ENCODE measurements around the gene CHMP1B. TPM values are rescaled to one million over a fixed set of nuclear protein-coding genes. Genes with fewer than 3 reads are reported as not detected.

CHMP1B gene
- total and polyA plus RNA-seq, 9 of the 15 experiments (the other 6 are each of a cell fraction or from before 2014, with no cell fraction given) = 12.3 to 29.9 (median 19.0) TPM

GRCh38 chr18:11839556-11839955 lies 11.7 kb upstream of the CHMP1B start:
- H3K36me3 ChIP-seq (ENCODE audit: control insufficient read depth, insufficient read depth, low read length) = no peaks in the 10 kb centered on the region
- ATAC-seq = no peak
- DNase-seq (ENCODE audit: extremely low read depth in 1 of 4, low spot score in 3 of 4) = no peak
- 40% methylated on average over 6 of the region's 6 CpGs for WGBS (ENCODE audit: insufficient coverage, low coverage, missing lambda C conversion rate)
- no peak for FAIRE-seq
- H3K9me3 ChIP-seq (replicated peaks; ENCODE audit: control insufficient read depth, insufficient read depth, low read depth, low read length) = no peaks in the 10 kb centered on the region
- H4K20me1 ChIP-seq (replicated peaks; ENCODE audit: control insufficient read depth, insufficient read depth, low read length) = no peaks in the 10 kb centered on the region
- H3K9ac ChIP-seq (ENCODE audit: insufficient read depth in 1 of 2, low read depth in 2 of 2, low read length in 2 of 2) = no peak overlapping the region
- BruUV-seq (replicated peaks) = no TSS peak
- intact Hi-C loops (cut with micrococcal nuclease) (no loop called here), in situ Hi-C loops (cut with MboI) (no loop called here)
- no peak overlapping the region for H3K4me3 ChIP-seq
- POLR2A ChIA-PET = interaction anchor here (0.6 to 1.1 kb wide), 4 partner anchors 8 to 156 kb away, joined by 3 to 4 read pairs (median 3); no protein-coding TSS in a partner anchor
- H3K27me3 ChIP-seq (ENCODE audit: control insufficient read depth in 2 of 2, insufficient read depth in 2 of 2, low read length in 2 of 2) = no peaks in the 10 kb centered on the region
- CTCF ChIA-PET (ENCODE audit: low intra/inter-chr PET ratio) = no interaction called here
- H2AFZ ChIP-seq (ENCODE audit: low read depth, low read length) = no peak overlapping the region
- no peaks in the 10 kb centered on the region for H3K9me1 ChIP-seq (ENCODE audit: control insufficient read depth, insufficient read depth, low read length)
- no peak overlapping the region for H3K4me2 ChIP-seq (ENCODE audit: insufficient read depth, low read length)
- H3K4me1 ChIP-seq (replicated peaks in 1 of 2; ENCODE audit: control insufficient read depth in 2 of 2, insufficient read depth in 2 of 2, low read length in 2 of 2) = peaks cover 0 to 3% of the 10 kb centered on the region in 2 experiments; a peak in 1 of 5 replicates
- no peak overlapping the region for H3K27ac ChIP-seq (ENCODE audit: extremely low read depth, low read depth, low read length)
- H3K79me2 ChIP-seq (ENCODE audit: control insufficient read depth, insufficient read depth, low read length) = no peaks in the 10 kb centered on the region
- TF ChIP-seq ELF2 (CRISPR knock-in tag; IDR thresholded peaks at IDR 0.05) (no peak), RNF219 (CRISPR knock-in tag; IDR thresholded peaks at IDR 0.05) (no peak), JUN (IDR thresholded peaks at IDR 0.05; ENCODE audit: borderline replicate concordance, low read depth, low read length) (no peak), JUN (CRISPR knock-in tag; IDR thresholded peaks at IDR 0.05; ENCODE audit: borderline replicate concordance) (no peak), POU5F1 (IDR thresholded peaks at IDR 0.05; ENCODE audit: borderline replicate concordance, low read depth, low read length, partially characterized antibody) (no peak), RBFOX2 (IDR thresholded peaks at IDR 0.05; ENCODE audit: low read depth, low read length) (no peak), XRCC3 (IDR thresholded peaks at IDR 0.05) (no peak), RFX1 (IDR thresholded peaks at IDR 0.05) (no peak), PRMT5 (CRISPR knock-in tag; IDR thresholded peaks at IDR 0.05) (no peak)
- TF ChIP-seq, protein P1, sequence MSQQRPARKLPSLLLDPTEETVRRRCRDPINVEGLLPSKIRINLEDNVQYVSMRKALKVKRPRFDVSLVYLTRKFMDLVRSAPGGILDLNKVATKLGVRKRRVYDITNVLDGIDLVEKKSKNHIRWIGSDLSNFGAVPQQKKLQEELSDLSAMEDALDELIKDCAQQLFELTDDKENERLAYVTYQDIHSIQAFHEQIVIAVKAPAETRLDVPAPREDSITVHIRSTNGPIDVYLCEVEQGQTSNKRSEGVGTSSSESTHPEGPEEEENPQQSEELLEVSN (IDR thresholded peaks at IDR 0.05; ENCODE audit: borderline replicate concordance in 1 of 2, extremely low read depth in 1 of 2, insufficient read depth in 1 of 2, insufficient read length in 1 of 2, low read depth in 1 of 2, low read length in 1 of 2, poor library complexity in 1 of 2, severe bottlenecking in 1 of 2) = no peak
- TF ChIP-seq, protein P2, sequence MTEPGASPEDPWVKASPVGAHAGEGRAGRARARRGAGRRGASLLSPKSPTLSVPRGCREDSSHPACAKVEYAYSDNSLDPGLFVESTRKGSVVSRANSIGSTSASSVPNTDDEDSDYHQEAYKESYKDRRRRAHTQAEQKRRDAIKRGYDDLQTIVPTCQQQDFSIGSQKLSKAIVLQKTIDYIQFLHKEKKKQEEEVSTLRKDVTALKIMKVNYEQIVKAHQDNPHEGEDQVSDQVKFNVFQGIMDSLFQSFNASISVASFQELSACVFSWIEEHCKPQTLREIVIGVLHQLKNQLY (CRISPR knock-in tag; conservative IDR thresholded peaks at IDR 0.05) = no peak
- TF ChIP-seq, protein P3, sequence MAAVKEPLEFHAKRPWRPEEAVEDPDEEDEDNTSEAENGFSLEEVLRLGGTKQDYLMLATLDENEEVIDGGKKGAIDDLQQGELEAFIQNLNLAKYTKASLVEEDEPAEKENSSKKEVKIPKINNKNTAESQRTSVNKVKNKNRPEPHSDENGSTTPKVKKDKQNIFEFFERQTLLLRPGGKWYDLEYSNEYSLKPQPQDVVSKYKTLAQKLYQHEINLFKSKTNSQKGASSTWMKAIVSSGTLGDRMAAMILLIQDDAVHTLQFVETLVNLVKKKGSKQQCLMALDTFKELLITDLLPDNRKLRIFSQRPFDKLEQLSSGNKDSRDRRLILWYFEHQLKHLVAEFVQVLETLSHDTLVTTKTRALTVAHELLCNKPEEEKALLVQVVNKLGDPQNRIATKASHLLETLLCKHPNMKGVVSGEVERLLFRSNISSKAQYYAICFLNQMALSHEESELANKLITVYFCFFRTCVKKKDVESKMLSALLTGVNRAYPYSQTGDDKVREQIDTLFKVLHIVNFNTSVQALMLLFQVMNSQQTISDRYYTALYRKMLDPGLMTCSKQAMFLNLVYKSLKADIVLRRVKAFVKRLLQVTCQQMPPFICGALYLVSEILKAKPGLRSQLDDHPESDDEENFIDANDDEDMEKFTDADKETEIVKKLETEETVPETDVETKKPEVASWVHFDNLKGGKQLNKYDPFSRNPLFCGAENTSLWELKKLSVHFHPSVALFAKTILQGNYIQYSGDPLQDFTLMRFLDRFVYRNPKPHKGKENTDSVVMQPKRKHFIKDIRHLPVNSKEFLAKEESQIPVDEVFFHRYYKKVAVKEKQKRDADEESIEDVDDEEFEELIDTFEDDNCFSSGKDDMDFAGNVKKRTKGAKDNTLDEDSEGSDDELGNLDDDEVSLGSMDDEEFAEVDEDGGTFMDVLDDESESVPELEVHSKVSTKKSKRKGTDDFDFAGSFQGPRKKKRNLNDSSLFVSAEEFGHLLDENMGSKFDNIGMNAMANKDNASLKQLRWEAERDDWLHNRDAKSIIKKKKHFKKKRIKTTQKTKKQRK (IDR thresholded peaks at IDR 0.05; ENCODE audit: borderline replicate concordance, low read depth, low read length) = no peak
- TF ChIP-seq, protein P4, sequence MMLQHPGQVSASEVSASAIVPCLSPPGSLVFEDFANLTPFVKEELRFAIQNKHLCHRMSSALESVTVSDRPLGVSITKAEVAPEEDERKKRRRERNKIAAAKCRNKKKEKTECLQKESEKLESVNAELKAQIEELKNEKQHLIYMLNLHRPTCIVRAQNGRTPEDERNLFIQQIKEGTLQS (IDR thresholded peaks at IDR 0.05) = no peak
- TF ChIP-seq, protein P4 (CRISPR knock-in tag; conservative IDR thresholded peaks at IDR 0.05) = no peak
